ENCODE results near the gene ARHGAP19. TPM values are rescaled to one million over a fixed set of nuclear protein-coding genes. Genes with fewer than 3 reads are reported as not detected.

Gene ARHGAP19
- total RNA-seq, 3 donors from 2014 or later: 9.2 to 14.2 (median 10.6) TPM

- Mint-ChIP-seq H3K4me3 (no peak overlapping the region), H3K36me3 (ENCODE audit: insufficient read depth) (no peaks in the 10 kb centered on the region), H3K27me3 (ENCODE audit: low read depth) (peaks cover 21% of the 10 kb centered on the region), H3K9me3 (no peaks in the 10 kb centered on the region), H3K4me1 (ENCODE audit: low read depth) (no peaks in the 10 kb centered on the region)
- no peak for DNase-seq
- no peak for ATAC-seq
These were observed 118.1 kb downstream of the ARHGAP19 start for GRCh38 chr10:97174276-97174775.

GRCh38 chr10:97173036-97173435 is 119.4 kb downstream of the ARHGAP19 start:
- no peak for DNase-seq
- H3K4me1 Mint-ChIP-seq (ENCODE audit: low read depth): no peaks in the 10 kb centered on the region
- ATAC-seq: no peak
- H3K4me3 Mint-ChIP-seq: no peak overlapping the region
- H3K36me3 Mint-ChIP-seq (ENCODE audit: insufficient read depth): no peaks in the 10 kb centered on the region
- no peaks in the 10 kb centered on the region for H3K9me3 Mint-ChIP-seq
- peaks cover 24% of the 10 kb centered on the region for H3K27me3 Mint-ChIP-seq (ENCODE audit: low read depth)

Other genes with a start within 250 kb of the ARHGAP19 start
- under 1 TPM in 2 of 3 donors, not detected in 1; 0.10 to 0.16 TPM for gene SLIT1, start 106.7 kb downstream of the ARHGAP19 start, total RNA-seq
- gene FRAT1, start 26.6 kb upstream of the ARHGAP19 start, total RNA-seq: 1 to 10 TPM; 1.6 to 3.2 (median 2.4) TPM
- gene FRAT2, start 42.1 kb upstream of the ARHGAP19 start, total RNA-seq: 10 to 100 TPM in 2 of 3 donors, 1 to 10 TPM in 1; 9.9 to 11.7 (median 11.4) TPM
- 100 to 1,000 TPM; 218 to 222 (median 218) TPM for gene RRP12, start 108.7 kb upstream of the ARHGAP19 start, total RNA-seq
- 1,000 to 10,000 TPM; 1,128 to 1,173 (median 1,167) TPM for gene PGAM1, start 133.6 kb upstream of the ARHGAP19 start, total RNA-seq
- 10 to 100 TPM; 60.3 to 72.2 (median 71.9) TPM for gene EXOSC1, start 153.4 kb upstream of the ARHGAP19 start, total RNA-seq
- gene ZDHHC16, start 153.5 kb upstream of the ARHGAP19 start, total RNA-seq: 10 to 100 TPM; 54.3 to 62.9 (median 59.6) TPM
- gene MMS19, start 205.8 kb upstream of the ARHGAP19 start, total RNA-seq: 10 to 100 TPM; 77.3 to 87.5 (median 83.4) TPM
- gene UBTD1, start 206.3 kb upstream of the ARHGAP19 start, total RNA-seq: 1 to 10 TPM; 2.0 to 3.0 (median 2.8) TPM